SU-DHL-6 (cell line): ENCODE results near the gene MIA2.

Source experiments
- EZH2phosphoT487 ChIP-seq: fragments of 200-600 bp; sonication (generic), shearing (Covaris generic); conservative IDR thresholded peaks from 2 replicates; pipeline ENCODE4 v1.6.1; 2018; ENCODE audit warnings: mild to moderate bottlenecking, antibody characterized with exemption, low read length, moderate library complexity, mixed read lengths
- TF ChIP-seq, protein P1 (sequence below): fragments of 200-600 bp; sonication (generic); IDR thresholded peaks from one replicate; pipeline ENCODE4 v1.5.1; 2017; ENCODE audit warnings: antibody characterized with exemption, mild to moderate bottlenecking, low read length, moderate library complexity; ENCODE audit not compliant: insufficient read depth, poor library complexity, severe bottlenecking

DNA sequence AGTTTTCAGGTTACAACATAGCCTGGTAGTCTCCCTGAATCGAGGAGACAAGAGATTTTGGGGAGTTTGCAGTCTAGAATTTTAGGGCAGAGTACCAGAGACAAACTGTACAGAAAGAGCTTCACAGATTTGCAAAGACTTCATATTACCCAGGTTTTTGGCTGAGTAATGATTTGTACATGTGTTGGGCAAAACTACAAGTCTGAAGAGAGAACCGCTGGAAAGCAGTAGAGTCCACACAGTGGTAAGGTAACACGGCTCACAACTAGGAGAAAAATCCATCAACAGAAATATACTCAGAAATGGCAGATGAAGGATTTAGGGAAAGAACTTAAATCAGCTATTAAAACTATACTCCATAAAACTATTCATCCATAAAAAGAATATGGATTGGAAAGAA lies 172.8 kb downstream of the MIA2 start:
- TF ChIP-seq, protein P1, sequence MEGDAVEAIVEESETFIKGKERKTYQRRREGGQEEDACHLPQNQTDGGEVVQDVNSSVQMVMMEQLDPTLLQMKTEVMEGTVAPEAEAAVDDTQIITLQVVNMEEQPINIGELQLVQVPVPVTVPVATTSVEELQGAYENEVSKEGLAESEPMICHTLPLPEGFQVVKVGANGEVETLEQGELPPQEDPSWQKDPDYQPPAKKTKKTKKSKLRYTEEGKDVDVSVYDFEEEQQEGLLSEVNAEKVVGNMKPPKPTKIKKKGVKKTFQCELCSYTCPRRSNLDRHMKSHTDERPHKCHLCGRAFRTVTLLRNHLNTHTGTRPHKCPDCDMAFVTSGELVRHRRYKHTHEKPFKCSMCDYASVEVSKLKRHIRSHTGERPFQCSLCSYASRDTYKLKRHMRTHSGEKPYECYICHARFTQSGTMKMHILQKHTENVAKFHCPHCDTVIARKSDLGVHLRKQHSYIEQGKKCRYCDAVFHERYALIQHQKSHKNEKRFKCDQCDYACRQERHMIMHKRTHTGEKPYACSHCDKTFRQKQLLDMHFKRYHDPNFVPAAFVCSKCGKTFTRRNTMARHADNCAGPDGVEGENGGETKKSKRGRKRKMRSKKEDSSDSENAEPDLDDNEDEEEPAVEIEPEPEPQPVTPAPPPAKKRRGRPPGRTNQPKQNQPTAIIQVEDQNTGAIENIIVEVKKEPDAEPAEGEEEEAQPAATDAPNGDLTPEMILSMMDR = no peak
- TF ChIP-seq EZH2phosphoT487 = no peak
